GM12892 (cell line): ENCODE results near the gene JADE3.

Experiments used
- POLR2A ChIP-seq: IDR thresholded peaks from 2 replicates; pipeline ENCODE4 v1.6.1; 2011; ENCODE audit warnings: low read depth, low read length, control low read depth
- POLR2AphosphoS5 ChIP-seq: IDR thresholded peaks from 2 replicates; pipeline ENCODE4 v1.6.1; 2011; ENCODE audit warnings: low read depth, low read length, control low read depth

DNA sequence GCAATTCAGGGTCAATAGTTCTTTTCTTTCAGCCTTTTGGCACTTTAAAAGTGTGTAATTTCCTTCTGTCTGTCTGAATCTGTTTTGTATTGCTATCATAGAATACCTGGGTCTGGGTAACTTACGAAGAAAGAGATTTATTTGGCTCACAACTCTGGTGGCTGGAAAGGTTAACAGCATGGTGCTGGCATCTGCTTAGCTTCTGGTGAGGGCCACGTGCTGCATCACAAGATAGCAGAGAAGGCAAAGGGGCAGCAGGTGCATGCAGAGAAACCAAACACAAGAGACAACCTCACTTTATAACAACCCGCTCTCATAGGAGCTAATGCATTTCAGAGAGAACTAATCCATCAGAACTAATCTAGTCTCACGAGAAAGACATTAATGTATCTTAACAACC is 184.8 kb downstream of the JADE3 start:
- TF ChIP-seq POLR2A (no peak), POLR2AphosphoS5 (no peak)
